ENCODE data around the gene MED13.
"Not testable (repeated sequence)": the region's sequence is repeated elsewhere in the genome, so short reads cannot be mapped to it uniquely, and the experiment has no call there.

The MED13 gene

GRCh38 chr17:62004388-62004787 is 60.7 kb downstream of the MED13 start:
- Histone ChIP-seq H3K4me3 (ENCODE audit: insufficient read depth, low read length, poor library complexity, severe bottlenecking) (no peak overlapping the region), H4K20me1 (ENCODE audit: low read depth, low read length) (no peaks in the 10 kb centered on the region; the same call in 1 of the 2 replicates), H3K9ac (ENCODE audit: low read length) (no peak overlapping the region), H3K36me3 (ENCODE audit: low read length) (peaks cover 27% of the 10 kb centered on the region), H3K9me3 (ENCODE audit: insufficient read depth, low read length) (no peaks in the 10 kb centered on the region), H3K9me2 (replicated peaks; ENCODE audit: insufficient read depth, low read length) (no peaks in the 10 kb centered on the region), H2AFZ (ENCODE audit: low read depth, low read length, severe bottlenecking) (no peak overlapping the region), H3K79me2 (ENCODE audit: insufficient read depth, low read length) (peaks cover 86% of the 10 kb centered on the region), H3F3A (ENCODE audit: insufficient read depth) (no peaks in the 10 kb centered on the region; the same call in 1 of the 2 replicates), H3K27ac (ENCODE audit: low read depth, low read length) (no peak overlapping the region), H3K4me2 (ENCODE audit: low read depth, low read length, poor library complexity, severe bottlenecking) (no peak overlapping the region), H3K27me3 (ENCODE audit: low read length) (no peaks in the 10 kb centered on the region)
- TF ChIP-seq CTCF (IDR thresholded peaks at IDR 0.05; ENCODE audit: insufficient read depth, low read length, poor library complexity, severe bottlenecking): no peak
- TF ChIP-seq EZH2phosphoT487 (conservative IDR thresholded peaks at IDR 0.05; ENCODE audit: low read length): no peak

- H3K9me2 ChIP-seq (replicated peaks; ENCODE audit: insufficient read depth, low read length); H3K9me3 ChIP-seq (ENCODE audit: insufficient read depth, low read length); H3F3A ChIP-seq (ENCODE audit: insufficient read depth); H4K20me1 ChIP-seq (ENCODE audit: low read depth, low read length); H3K27ac ChIP-seq (ENCODE audit: low read depth, low read length); H3K27me3 ChIP-seq (ENCODE audit: low read length); H3K4me3 ChIP-seq (ENCODE audit: insufficient read depth, low read length, poor library complexity, severe bottlenecking); H2AFZ ChIP-seq (ENCODE audit: low read depth, low read length, severe bottlenecking); H3K9ac ChIP-seq (ENCODE audit: low read length); H3K4me2 ChIP-seq (ENCODE audit: low read depth, low read length, poor library complexity, severe bottlenecking): not testable (repeated sequence)
- Histone ChIP-seq H3K79me2 (ENCODE audit: insufficient read depth, low read length) (peaks cover 89% of the 10 kb centered on the region), H3K36me3 (ENCODE audit: low read length) (peaks cover 23% of the 10 kb centered on the region)
These were observed 61.9 kb downstream of the MED13 start for GRCh38 chr17:62003141-62003540.

- H3K27me3 ChIP-seq (ENCODE audit: low read length): no peaks in the 10 kb centered on the region
- no peaks in the 10 kb centered on the region; the same call in none of the 2 replicates for H4K20me1 ChIP-seq (ENCODE audit: low read depth, low read length)
- no peak overlapping the region for H3K4me3 ChIP-seq (ENCODE audit: insufficient read depth, low read length, poor library complexity, severe bottlenecking)
These were observed 64.0 kb downstream of the MED13 start for GRCh38 chr17:62001105-62001504.

More at GRCh38 chr17:62001105-62001504, 64.0 kb downstream of the MED13 start:
- Histone ChIP-seq H3K36me3 (ENCODE audit: low read length) (peaks cover 23% of the 10 kb centered on the region), H3K27ac (ENCODE audit: low read depth, low read length) (no peak overlapping the region), H3K4me2 (ENCODE audit: low read depth, low read length, poor library complexity, severe bottlenecking) (no peak overlapping the region), H3K9me2 (replicated peaks; ENCODE audit: insufficient read depth, low read length) (no peaks in the 10 kb centered on the region), H3F3A (ENCODE audit: insufficient read depth) (no peaks in the 10 kb centered on the region), H3K79me2 (ENCODE audit: insufficient read depth, low read length) (peaks cover 72% of the 10 kb centered on the region), H3K9me3 (ENCODE audit: insufficient read depth, low read length) (no peaks in the 10 kb centered on the region), H3K9ac (ENCODE audit: low read length) (no peak overlapping the region), H2AFZ (ENCODE audit: low read depth, low read length, severe bottlenecking) (no peak overlapping the region)
- TF ChIP-seq EZH2phosphoT487 (conservative IDR thresholded peaks at IDR 0.05; ENCODE audit: low read length): no peak
- no peak for TF ChIP-seq CTCF (IDR thresholded peaks at IDR 0.05; ENCODE audit: insufficient read depth, low read length, poor library complexity, severe bottlenecking)
